Measurements from ENCODE around the gene SMIM1.

SMIM1 gene

GRCh38 chr1:3777647-3778589 is 5.4 kb downstream of the SMIM1 start:
- DNase-seq = no peak

GRCh38 chr1:3778590-3779264 is 6.2 kb downstream of the SMIM1 start:
- DNase-seq = no peak

GRCh38 chr1:3779265-3779911 is 6.8 kb downstream of the SMIM1 start:
- no peak for DNase-seq

- DNase-seq = no peak
Observed at GRCh38 chr1:3779912-3780416, 7.4 kb downstream of the SMIM1 start.

- DNase-seq = no peak
Observed at GRCh38 chr1:3780901-3781300, 8.4 kb downstream of the SMIM1 start.

- no peak for DNase-seq
Observed at GRCh38 chr1:3783651-3784474, 11.3 kb downstream of the SMIM1 start.

- DNase-seq = no peak
Observed at GRCh38 chr1:3785045-3785444, 12.5 kb downstream of the SMIM1 start.

GRCh38 chr1:3785456-3786157 is 13.1 kb downstream of the SMIM1 start:
- DNase-seq = no peak

GRCh38 chr1:3786468-3787348 is 14.2 kb downstream of the SMIM1 start:
- no peak for DNase-seq

GRCh38 chr1:3787349-3787715 is 14.8 kb downstream of the SMIM1 start:
- no peak for DNase-seq

- DNase-seq = no peak
Observed at GRCh38 chr1:3787745-3788605, 15.4 kb downstream of the SMIM1 start.

GRCh38 chr1:3788756-3789420 is 16.3 kb downstream of the SMIM1 start:
- DNase-seq = no peak

- DNase-seq = no peak
Observed at GRCh38 chr1:3789421-3790300, 17.1 kb downstream of the SMIM1 start.

GRCh38 chr1:3790500-3790923 is 18.0 kb downstream of the SMIM1 start:
- no peak for DNase-seq

GRCh38 chr1:3790952-3791351 is 18.4 kb downstream of the SMIM1 start:
- no peak for DNase-seq

- no peak for DNase-seq
Observed at GRCh38 chr1:3795453-3796214, 23.1 kb downstream of the SMIM1 start.

Measured in NCI-H1930 (cell line).